Ascending aorta (tissue), 2 donors: ENCODE data around the gene ZNF346. TPM values are rescaled to one million over a fixed set of nuclear protein-coding genes. Genes with fewer than 3 reads are reported as not detected.

ENCODE experiments used
- DNase-seq, 2 donors: peaks; one replicate each; pipeline ENCODE4 v3.0.0-alpha.2; 2019; ENCODE audit warnings: low spot score in 2 of 2
- H3K27ac ChIP-seq, 2 donors: fragments of 200-600 bp; sonication (generic); one replicate each; pipeline ENCODE4 v1.5.1; 2016 to 2017; ENCODE audit warnings: mild to moderate bottlenecking in 1 of 2
- H3K27me3 ChIP-seq: fragments of 200-600 bp; sonication (generic); one replicate; pipeline ENCODE4 v1.5.1; 2017
- H3K36me3 ChIP-seq, 2 donors: fragments of 200-600 bp; sonication (generic); one replicate each; pipeline ENCODE4 v1.5.1; 2016
- H3K4me1 ChIP-seq, 2 donors: fragments of 200-600 bp; sonication (generic); one replicate each; pipeline ENCODE4 v1.5.1; 2016 to 2017; ENCODE audit warnings: mild to moderate bottlenecking in 1 of 2
- H3K4me3 ChIP-seq, 2 donors: fragments of 200-600 bp; sonication (generic); one replicate each; pipeline ENCODE4 v1.5.1; 2016 to 2017; ENCODE audit warnings: mild to moderate bottlenecking in 1 of 2
- H3K9me3 ChIP-seq, 2 donors: fragments of 200-600 bp; sonication (generic); one replicate each; pipeline ENCODE4 v1.5.1; 2016
- intact Hi-C: fragments of 100-400 bp; cut with DNase I; formaldehyde crosslinking; loops from one replicate; pipeline ENCODE4 v1.15.1; 2023
- total RNA-seq: library from RNA; depleted of rRNA; stranded (reverse); fragments of >200 nt; gene quantifications from one replicate; pipeline ENCODE4 v1.1.0, GENCODE V29; 2016
- TF ChIP-seq, protein P1 (sequence below), 3 experiments: fragments of 200-600 bp in 2 of 3; fragments of 450-650 bp in 1 of 3; sonication (generic) in 2 of 3; IDR thresholded peaks; one replicate each; pipeline ENCODE4 v1.5.1; 2016 to 2019; ENCODE audit warnings: antibody characterized with exemption in 3 of 3, mild to moderate bottlenecking in 1 of 3, moderate library complexity in 1 of 3

Gene ZNF346
- total RNA-seq, 1 donor from 2014 or later: 30.5 TPM

DNA sequence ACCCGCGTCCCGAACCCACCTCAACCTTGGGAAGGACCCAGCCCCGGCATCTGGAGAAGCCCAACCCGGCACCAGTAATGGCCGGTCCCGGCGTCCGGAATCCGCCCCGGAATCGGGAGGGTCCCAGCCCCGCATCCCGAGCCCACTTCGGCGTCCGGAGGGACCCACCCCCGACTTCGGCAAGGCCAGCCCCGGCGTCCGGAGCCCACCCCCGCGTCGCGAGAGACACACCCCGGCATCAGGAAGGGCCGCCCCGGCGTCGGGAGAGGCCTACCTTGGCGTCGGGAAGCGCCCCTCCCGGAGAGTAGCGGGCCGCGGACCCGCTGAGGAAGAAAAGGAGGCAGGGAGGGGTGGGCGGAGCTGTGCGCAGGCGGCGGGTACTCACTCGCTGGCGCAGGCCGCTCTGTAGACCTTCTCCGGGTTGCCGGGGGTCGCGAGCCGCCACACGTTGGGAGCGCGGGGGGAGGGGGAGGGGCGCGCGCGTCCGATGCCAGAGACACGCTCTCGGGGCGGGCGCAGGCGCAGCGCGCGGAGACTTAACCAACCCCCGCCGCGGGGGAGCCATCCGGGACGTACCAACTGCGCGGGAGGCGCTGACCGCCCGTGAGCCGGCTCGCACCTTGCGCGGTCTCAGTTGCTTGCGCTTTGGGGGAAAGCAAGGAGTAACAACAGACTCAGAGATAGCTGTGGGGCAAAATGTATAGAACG, 16.1 kb upstream of the ZNF346 start, which contains the start of gene UIMC1:
UIMC1 (minus strand) TSS at position 515 of the 708 bp plus-strand sequence. CDS start 24,164 bp downstream, outside the sequence.
- peak within 1 kb of the TSS; percentile 81 to 94 for H3K4me3 ChIP-seq
- H3K9me3 ChIP-seq: no peaks in the 10 kb centered on the region
- no peaks in the 10 kb centered on the region for H3K36me3 ChIP-seq
- TF ChIP-seq, protein P1, sequence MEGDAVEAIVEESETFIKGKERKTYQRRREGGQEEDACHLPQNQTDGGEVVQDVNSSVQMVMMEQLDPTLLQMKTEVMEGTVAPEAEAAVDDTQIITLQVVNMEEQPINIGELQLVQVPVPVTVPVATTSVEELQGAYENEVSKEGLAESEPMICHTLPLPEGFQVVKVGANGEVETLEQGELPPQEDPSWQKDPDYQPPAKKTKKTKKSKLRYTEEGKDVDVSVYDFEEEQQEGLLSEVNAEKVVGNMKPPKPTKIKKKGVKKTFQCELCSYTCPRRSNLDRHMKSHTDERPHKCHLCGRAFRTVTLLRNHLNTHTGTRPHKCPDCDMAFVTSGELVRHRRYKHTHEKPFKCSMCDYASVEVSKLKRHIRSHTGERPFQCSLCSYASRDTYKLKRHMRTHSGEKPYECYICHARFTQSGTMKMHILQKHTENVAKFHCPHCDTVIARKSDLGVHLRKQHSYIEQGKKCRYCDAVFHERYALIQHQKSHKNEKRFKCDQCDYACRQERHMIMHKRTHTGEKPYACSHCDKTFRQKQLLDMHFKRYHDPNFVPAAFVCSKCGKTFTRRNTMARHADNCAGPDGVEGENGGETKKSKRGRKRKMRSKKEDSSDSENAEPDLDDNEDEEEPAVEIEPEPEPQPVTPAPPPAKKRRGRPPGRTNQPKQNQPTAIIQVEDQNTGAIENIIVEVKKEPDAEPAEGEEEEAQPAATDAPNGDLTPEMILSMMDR (IDR thresholded peaks at IDR 0.05): no peak
- peaks cover 0 to 7% of the 10 kb centered on the region in 2 donors for H3K4me1 ChIP-seq
- H3K27me3 ChIP-seq: no peaks in the 10 kb centered on the region
- DNase-seq: peak; percentile 42 to 94
- H3K27ac ChIP-seq: peak within 1 kb of the TSS; percentile 93 to 97
- intact Hi-C loops: loop anchor here (1.0 to 10.0 kb wide), 3 partner anchors 16 to 622 kb away; partner anchors contain the start of genes HIGD2A, NOP16, RNF44 and ZNF346

DNA sequence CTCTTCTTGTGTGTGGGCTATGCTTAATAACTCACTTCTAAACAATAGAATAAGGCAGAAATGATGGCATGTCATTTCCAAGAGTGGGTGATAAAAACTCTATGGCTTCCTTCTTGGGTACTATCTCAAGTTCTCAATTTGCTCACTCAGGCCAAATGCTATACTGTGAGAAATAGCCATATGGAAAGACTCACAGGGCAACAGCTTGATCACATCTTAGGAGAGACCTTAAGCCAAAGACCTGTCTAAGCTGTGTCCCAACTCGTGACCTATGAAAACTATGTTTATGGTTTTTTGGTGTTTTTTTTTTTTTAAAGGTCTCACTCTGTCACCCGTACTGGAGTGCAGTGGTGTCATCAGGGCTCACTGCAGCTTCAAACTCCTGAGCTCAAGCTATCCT, 13.8 kb upstream of the ZNF346 start:
- H3K4me1 ChIP-seq: peaks cover 0 to 12% of the 10 kb centered on the region in 2 donors
- no peaks in the 10 kb centered on the region for H3K27me3 ChIP-seq
- DNase-seq: no peak
- no peak overlapping the region for H3K4me3 ChIP-seq
- intact Hi-C loops: loop anchor here (5.0 to 10.0 kb wide), 2 partner anchors 471 to 624 kb away; partner anchors contain the start of genes HIGD2A, NOP16 and RNF44
- no peak overlapping the region for H3K27ac ChIP-seq
- H3K9me3 ChIP-seq: no peaks in the 10 kb centered on the region
- H3K36me3 ChIP-seq: no peaks in the 10 kb centered on the region
- TF ChIP-seq, protein P1 (IDR thresholded peaks at IDR 0.05): no peak

DNA sequence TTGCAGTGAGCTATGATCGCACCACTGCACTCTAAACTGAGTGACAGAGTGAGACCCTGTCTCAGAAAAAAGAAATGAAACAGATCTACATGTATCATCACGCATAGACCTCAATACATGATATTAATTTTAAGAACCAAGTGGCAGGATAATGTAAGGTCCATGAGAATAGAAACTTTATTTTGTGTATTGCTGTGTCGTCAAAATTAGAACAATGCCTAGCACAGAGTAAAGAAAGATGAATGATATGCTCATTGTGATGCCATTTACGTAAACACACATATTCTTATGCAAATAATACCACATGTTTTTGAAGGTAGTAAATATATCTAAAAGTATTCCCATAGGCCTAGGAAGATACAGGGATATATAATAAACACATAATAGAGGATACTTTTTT, 12.3 kb upstream of the ZNF346 start:
- no peak overlapping the region for H3K27ac ChIP-seq
- TF ChIP-seq, protein P1 (IDR thresholded peaks at IDR 0.05): no peak
- no peaks in the 10 kb centered on the region for H3K9me3 ChIP-seq
- no peak overlapping the region for H3K4me3 ChIP-seq
- no peak for DNase-seq
- peaks cover 0 to 6% of the 10 kb centered on the region in 2 donors for H3K4me1 ChIP-seq
- intact Hi-C loops: no loop called here
- H3K36me3 ChIP-seq: no peaks in the 10 kb centered on the region
- H3K27me3 ChIP-seq: no peaks in the 10 kb centered on the region

DNA sequence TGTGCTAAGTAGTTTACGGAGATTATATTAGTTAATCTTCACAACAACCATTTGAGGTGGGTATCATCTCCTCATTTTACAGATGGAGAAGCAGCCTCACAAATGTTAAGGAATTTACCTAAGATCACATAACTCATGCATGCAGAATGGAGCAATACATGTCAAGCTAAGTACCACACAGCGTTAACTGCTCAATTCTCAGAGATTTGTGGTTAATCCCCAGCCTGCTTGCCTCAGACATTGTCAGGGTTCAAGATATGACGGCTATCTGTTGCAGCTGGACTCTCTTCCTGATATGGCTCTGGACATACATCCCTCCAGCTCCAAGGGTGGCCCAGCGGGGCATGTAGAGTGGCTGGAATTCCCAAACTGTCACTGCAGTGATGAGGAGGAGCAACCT, 7.3 kb upstream of the ZNF346 start:
- no peaks in the 10 kb centered on the region for H3K9me3 ChIP-seq
- no peaks in the 10 kb centered on the region for H3K36me3 ChIP-seq
- TF ChIP-seq, protein P1 (IDR thresholded peaks at IDR 0.05): no peak
- peaks cover 0 to 6% of the 10 kb centered on the region in 2 donors for H3K4me1 ChIP-seq
- no peak overlapping the region for H3K27ac ChIP-seq
- no peaks in the 10 kb centered on the region for H3K27me3 ChIP-seq
- no peak overlapping the region for H3K4me3 ChIP-seq
- DNase-seq: no peak
- intact Hi-C loops: no loop called here

DNA sequence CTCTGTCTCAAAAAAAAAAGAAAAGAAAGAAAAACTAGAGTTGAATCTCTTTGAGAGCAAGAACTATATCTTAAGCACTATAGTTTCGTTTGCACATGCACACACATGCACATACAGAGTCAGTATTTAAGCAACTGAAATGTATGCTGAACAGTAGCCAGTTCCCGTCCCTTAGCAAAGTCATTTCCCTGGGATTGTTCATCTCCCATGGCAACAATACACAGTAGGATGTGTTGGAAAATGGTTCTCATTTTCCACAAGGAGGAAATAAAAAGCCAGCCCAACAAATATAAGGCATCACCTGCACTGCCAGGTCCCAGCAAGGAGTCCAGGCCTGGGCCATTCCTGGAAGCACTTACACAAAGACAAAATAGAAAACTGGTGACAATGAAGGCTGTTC, 4.2 kb upstream of the ZNF346 start:
- Histone ChIP-seq H3K27me3 (no peaks in the 10 kb centered on the region), H3K36me3 (no peaks in the 10 kb centered on the region), H3K27ac (no peak overlapping the region), H3K4me3 (no peak overlapping the region), H3K4me1 (peaks cover 0 to 7% of the 10 kb centered on the region in 2 donors), H3K9me3 (no peaks in the 10 kb centered on the region)
- TF ChIP-seq, protein P1 (IDR thresholded peaks at IDR 0.05): no peak
- intact Hi-C loops: no loop called here
- DNase-seq: no peak
